Breast epithelium (tissue), 3 donors: ENCODE measurements around the gene BTRC.

Experiments used
- CTCF ChIP-seq, 3 donors: fragments of 450-650 bp; IDR thresholded peaks; one replicate each; pipeline ENCODE4 v1.5.1; 2016 to 2017; ENCODE audit warnings: antibody characterized with exemption in 3 of 3, mild to moderate bottlenecking in 3 of 3, moderate library complexity in 3 of 3
- POLR2AphosphoS5 ChIP-seq, 3 donors: sonication (generic); formaldehyde crosslinking; IDR thresholded peaks; one replicate each; pipeline ENCODE4 v1.6.1; 2017; ENCODE audit warnings: antibody characterized with exemption in 3 of 3

DNA sequence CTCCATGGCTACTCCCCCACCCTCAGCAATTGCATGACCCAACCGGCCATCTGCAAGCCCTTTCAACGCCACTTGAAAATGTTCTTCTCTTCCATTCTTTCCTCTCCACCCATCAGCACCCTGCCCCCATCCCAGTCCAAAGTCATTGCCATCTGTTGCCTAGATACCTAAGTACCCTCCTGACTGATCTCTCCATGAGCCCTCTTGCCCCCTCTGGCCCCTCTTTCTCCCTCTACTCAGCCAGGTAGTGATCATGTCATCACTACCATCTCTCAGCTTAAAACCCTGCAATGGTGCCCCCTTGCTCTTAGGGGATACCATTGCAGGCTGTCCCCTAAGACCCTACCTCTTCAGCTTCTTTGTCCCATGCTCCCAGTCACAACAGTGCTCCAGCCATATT is 30.5 kb upstream of the BTRC start:
- TF ChIP-seq CTCF (IDR thresholded peaks at IDR 0.05) (no peak), POLR2AphosphoS5 (IDR thresholded peaks at IDR 0.05) (no peak)
